GM18502 (cell line): ENCODE measurements around the gene ASCL1.

Experiments
- ATAC-seq: cut with Tn5 transposase; IDR thresholded peaks from one replicate; pipeline ENCODE4 v1.9.1; 2021; ENCODE audit warnings: mild to moderate bottlenecking; ENCODE audit not compliant: unreplicated experiment, poor library complexity

The ASCL1 gene

GRCh38 chr12:102973583-102973982 is 16.1 kb downstream of the ASCL1 start:
- ATAC-seq, result no peak

- no peak for ATAC-seq
Observed at GRCh38 chr12:102976609-102977280, 19.3 kb downstream of the ASCL1 start.

- no peak for ATAC-seq
Observed at GRCh38 chr12:102977945-102978706, 20.7 kb downstream of the ASCL1 start.

GRCh38 chr12:102980350-102980749 is 22.9 kb downstream of the ASCL1 start:
- ATAC-seq, result no peak

GRCh38 chr12:102990419-102990818 is 32.9 kb downstream of the ASCL1 start:
- ATAC-seq, result no peak

GRCh38 chr12:102992297-102992696 is 34.8 kb downstream of the ASCL1 start:
- no peak for ATAC-seq

- no peak for ATAC-seq
Observed at GRCh38 chr12:102992720-102993119, 35.2 kb downstream of the ASCL1 start.

GRCh38 chr12:102993537-102993936 is 36.1 kb downstream of the ASCL1 start:
- ATAC-seq, result no peak

- no peak for ATAC-seq
Observed at GRCh38 chr12:102995372-102995771, 37.9 kb downstream of the ASCL1 start.
